NCI-H2171 treated with DMSO at 0.1 percent for 48 hours (cell line): ENCODE measurements around the gene HEPACAM2.

Experiments used
- DNase-seq: peaks from one replicate; lab custom pipeline; 2025; lab: John Stamatoyannopoulos, UW

The HEPACAM2 gene

DNA sequence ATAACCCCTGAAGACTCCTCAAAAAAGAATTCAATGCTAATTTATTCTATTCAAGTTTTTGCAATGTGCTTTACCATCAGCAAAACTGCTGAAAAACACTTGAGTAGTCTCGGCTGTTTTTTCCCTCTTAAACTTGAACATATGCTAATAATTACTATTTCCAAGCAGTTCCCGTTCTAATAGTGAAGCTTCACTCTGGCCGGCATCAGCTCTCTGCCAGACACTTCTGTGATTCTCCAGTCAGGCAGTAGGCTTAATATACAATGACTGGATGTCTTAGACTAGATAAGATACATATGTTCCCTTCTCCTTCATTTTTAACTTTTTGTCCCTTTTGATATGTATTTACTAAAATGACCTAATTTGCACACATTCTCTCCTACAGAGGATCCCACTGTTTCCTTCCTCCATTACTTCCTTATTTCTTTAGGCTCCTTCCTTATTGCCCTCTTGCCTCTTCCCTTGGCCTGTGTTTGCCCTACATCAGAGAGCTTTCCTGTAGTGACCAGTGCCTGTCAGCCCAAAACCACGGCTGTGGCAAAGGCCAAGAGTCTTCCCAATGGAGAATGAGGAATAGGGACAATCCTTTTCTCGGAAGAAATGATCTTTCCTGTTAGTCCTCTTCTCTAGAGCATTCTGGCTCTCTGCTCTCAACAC is 23.5 kb downstream of the HEPACAM2 start:
- no peak for DNase-seq

- peak; percentile 34 for DNase-seq
Observed at GRCh38 chr7:93198472-93198871, 27.8 kb downstream of the HEPACAM2 start.

GRCh38 chr7:93196336-93196735 is 29.9 kb downstream of the HEPACAM2 start:
- DNase-seq, result no peak

DNA sequence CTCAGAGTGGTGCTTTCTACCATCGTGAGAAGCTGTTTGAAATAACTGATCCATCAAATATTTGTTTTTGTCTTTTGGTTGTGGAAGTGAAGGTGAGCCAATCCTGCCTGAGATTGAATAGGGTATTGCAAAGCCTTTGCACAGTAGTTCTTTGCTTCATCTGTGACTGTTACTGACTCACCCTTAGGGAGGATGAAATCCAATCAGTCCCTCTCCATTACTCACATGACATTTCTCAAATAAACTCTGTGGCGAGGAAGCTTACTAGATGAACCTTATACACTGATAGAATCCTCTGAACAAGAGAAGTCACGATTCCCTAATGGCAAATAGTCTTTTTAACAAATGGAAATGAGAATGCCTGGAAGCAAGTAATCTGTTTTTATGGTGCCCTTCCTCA is 31.9 kb downstream of the HEPACAM2 start:
- no peak for DNase-seq

GRCh38 chr7:93188870-93189634 is 37.2 kb downstream of the HEPACAM2 start:
- DNase-seq, result no peak

- DNase-seq, result no peak
Observed at GRCh38 chr7:93185303-93186027, 40.8 kb downstream of the HEPACAM2 start.

DNA sequence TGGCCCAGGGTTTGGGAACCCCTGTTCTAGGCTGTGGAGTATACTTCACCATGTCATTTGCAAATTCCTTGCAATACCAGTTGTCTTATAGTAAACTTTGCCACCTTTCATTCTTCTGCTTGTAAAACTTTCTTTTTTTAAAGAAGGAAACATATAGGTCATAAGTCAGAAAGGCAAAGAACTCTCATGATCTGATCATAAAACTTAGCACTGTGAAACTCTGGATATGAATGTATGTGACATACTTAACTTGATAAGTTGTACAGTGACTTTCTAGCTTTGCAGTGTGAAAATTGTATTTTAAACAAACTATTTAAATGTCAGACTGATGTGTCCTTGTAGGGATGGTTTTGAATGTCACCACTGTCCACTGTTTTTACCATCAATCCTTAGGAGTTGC is 47.1 kb downstream of the HEPACAM2 start:
- no peak for DNase-seq

DNA sequence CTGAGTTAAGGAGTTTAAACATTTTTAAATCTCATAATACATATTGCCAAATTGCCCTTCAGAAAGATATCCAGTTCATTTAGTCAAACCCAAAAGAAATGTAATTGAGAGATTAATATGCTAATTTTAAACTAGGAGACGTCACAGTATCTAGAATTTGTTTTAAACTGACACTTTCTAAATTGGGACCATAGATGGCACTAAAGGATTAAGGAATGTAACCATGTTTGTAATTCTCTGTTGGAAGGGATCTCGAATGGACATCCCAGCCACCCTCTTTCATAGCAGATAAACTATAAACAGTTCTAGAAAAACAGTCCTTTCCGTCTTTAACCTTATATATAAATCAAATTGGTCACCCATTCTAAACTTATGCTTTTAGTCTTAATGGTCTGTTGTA is 48.1 kb downstream of the HEPACAM2 start:
- peak; percentile 69 for DNase-seq

DNA sequence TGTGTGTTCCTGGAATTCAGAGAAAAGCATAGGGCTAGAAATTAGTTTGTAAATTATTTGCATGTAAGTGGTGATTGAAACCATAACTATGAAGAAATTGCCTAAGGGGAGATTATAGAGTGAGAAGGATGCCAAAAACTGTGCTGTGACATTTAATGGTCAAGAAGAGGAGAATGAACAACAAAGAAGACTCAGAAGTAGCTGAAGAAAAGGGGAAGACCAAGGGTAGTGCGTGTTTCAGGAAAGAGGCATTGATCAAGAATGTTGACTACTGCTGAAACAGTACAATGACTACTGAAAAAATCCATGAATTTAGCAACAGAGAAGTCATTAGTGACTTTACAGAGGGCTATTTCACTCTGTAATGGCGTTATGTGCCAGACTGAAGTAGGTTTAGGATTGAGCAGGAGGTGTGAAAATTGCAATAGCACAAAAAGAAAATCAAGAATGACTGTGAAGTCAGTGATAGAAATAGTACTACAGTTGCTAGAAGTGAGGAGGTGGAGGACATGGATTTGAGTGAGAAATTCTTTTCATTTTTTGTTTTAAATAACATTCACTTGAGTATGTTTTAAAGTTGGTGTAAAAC is 49.2 kb downstream of the HEPACAM2 start:
- DNase-seq, result no peak

GRCh38 chr7:93175219-93175618 is 51.0 kb downstream of the HEPACAM2 start:
- no peak for DNase-seq

- no peak for DNase-seq
Observed at GRCh38 chr7:93172683-93173082, 53.6 kb downstream of the HEPACAM2 start.

DNA sequence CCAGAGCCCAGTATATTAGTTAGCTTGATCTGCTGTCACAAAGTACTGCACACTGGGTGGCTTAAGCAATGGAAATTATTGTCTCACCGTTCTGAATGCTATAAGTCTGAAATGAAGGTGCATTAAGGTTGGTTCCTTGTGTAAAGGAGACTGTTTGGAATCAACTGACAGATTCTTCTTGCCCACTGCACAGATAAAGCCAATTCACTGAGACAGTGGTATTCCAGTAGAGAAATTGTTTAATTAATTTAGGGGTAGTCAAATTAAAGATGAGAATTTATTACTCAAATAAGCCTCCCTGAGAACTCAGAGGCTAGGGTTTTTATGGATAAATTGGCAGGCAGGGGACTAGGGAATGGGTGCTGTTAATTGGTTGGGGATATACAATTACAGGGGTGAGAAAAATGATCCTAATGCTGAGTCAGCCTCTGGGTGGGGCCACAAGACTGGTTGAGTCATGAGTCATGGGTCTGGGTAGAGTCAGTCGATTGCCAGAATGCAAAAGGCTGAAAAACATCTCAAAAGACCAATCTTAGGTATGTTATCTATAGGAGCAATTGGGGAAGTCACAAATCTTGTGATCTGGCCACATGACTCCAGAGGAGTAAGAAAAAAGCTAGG is 54.6 kb downstream of the HEPACAM2 start:
- DNase-seq, result no peak

GRCh38 chr7:93165447-93165846 is 60.8 kb downstream of the HEPACAM2 start:
- no peak for DNase-seq

GRCh38 chr7:93164766-93165165 is 61.5 kb downstream of the HEPACAM2 start:
- no peak for DNase-seq

DNA sequence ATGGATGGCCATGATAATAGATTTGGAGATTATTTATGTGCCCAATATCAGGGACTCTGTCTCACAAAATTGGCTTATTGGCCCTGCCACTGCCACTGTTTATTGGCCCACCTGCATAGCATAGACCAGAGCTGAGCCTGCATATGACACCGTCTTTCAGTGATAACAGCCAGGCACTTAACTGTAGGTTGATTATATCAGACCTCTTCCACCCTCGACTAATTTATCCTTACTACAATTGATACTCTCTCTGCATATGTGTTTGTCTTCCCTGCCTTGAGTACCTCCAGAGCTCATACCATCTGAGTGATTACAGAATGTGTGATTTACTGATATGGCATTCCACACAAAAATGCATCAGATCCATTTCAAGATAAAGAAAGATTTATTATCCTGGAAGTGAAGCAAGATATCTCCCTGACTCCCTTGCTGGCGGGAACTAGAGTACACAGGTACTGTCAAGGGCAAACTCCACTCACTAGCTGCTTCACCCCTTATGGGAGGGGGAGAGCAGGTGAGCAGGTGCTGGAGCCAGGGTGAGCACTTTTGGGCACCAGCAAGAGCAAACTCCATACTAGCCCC is 65.0 kb downstream of the HEPACAM2 start:
- no peak for DNase-seq

DNA sequence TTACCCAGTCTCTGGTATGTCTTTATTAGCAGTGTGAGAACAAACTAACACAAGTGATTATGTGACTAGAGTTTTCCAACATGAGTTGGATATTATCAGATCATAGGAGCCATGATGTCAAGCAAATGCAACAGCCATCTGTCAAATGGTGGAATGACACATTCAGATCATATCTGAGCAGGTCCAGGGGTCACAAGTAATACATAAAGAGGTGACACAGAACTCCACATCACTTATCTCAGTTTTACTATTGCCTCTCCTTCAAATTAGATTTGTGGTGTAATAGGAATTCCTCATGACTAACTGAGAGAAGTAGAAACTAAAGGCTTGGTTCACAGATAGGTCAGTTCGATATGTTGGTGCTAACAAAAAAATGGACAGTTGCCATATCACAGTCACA is 65.9 kb downstream of the HEPACAM2 start:
- DNase-seq, result no peak

DNA sequence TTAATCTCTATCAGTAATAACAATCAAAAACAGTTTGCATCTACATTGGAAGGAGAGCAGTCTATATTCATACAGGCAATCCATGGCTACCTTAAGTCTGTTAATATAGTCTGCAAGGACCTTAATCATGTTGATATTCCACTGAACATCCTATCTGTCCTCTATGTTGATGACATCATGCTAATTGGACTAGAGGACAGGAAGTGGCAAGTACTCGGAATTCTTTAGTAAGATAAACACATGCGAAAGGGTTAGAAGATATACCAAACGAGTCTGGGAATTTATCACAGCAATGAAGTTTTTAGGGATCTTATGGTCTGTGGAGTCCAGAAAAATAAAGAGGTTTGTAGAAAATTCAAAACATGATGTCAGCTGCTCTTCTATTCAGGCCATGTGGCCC is 66.8 kb downstream of the HEPACAM2 start:
- DNase-seq, result no peak

DNA sequence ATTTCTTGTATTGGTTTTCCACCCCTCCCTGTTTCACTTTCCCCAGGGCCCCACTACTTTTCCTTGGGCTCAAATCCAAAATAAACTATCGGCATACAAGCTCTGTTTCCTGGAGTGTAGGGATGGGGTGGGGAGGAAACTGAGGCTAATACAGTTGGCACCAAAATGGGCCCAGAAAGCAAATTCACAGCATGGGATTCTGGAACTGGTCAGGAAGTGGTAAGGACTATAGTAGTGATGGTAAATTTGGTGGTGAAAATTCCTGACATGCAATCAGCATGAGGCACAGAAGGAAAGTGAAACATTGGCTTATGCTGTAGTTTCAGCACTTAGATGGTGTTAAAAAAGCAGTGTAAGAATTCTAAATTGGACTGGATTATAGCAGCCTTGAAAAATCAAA is 69.4 kb downstream of the HEPACAM2 start:
- DNase-seq, result no peak

GRCh38 chr7:93150200-93150835 is 76.0 kb downstream of the HEPACAM2 start:
- DNase-seq, result no peak

- DNase-seq, result no peak
Observed at GRCh38 chr7:93148727-93149126, 77.5 kb downstream of the HEPACAM2 start.

GRCh38 chr7:93148144-93148543 is 78.1 kb downstream of the HEPACAM2 start, which contains the start of gene SAMD9L:
TSS of gene SAMD9L (minus strand) at chr7:93148385. CDS start at chr7:93135971, 12,414 bp downstream.
- no peak for DNase-seq
